Measurements from ENCODE around the gene IL17C.

- TF ChIP-seq, protein P1, sequence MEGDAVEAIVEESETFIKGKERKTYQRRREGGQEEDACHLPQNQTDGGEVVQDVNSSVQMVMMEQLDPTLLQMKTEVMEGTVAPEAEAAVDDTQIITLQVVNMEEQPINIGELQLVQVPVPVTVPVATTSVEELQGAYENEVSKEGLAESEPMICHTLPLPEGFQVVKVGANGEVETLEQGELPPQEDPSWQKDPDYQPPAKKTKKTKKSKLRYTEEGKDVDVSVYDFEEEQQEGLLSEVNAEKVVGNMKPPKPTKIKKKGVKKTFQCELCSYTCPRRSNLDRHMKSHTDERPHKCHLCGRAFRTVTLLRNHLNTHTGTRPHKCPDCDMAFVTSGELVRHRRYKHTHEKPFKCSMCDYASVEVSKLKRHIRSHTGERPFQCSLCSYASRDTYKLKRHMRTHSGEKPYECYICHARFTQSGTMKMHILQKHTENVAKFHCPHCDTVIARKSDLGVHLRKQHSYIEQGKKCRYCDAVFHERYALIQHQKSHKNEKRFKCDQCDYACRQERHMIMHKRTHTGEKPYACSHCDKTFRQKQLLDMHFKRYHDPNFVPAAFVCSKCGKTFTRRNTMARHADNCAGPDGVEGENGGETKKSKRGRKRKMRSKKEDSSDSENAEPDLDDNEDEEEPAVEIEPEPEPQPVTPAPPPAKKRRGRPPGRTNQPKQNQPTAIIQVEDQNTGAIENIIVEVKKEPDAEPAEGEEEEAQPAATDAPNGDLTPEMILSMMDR (IDR thresholded peaks at IDR 0.05; ENCODE audit: insufficient read depth, low read length, poor library complexity, severe bottlenecking) = no peak
- TF ChIP-seq EZH2phosphoT487 (conservative IDR thresholded peaks at IDR 0.05; ENCODE audit: low read length) = no peak
These were observed 27.2 kb downstream of the IL17C start for GRCh38 chr16:88665570-88665969.

All from SU-DHL-6 (cell line).